Posterior cingulate gyrus (tissue), 11 donors: ENCODE measurements around the gene SPIB.

ENCODE experiments used
- DNase-seq, 10 donors: peaks; one replicate each; pipeline versions ENCODE4 v3.0.0 to v3.0.0-alpha.2; 2020 to 2021; ENCODE audit warnings: mixed read lengths in 3 of 10
- intact Hi-C: fragments of 100-400 bp; cut with DNase I; formaldehyde crosslinking; loops from one replicate; pipeline ENCODE4 v1.15.1; 2023

The SPIB gene

GRCh38 chr19:50416034-50416977, 2.4 kb upstream of the SPIB start:
- DNase-seq = no peak
- intact Hi-C loops = no loop called here

GRCh38 chr19:50417111-50418081, 1.3 kb upstream of the SPIB start:
- no peak for DNase-seq
- intact Hi-C loops = no loop called here

GRCh38 chr19:50419022-50419579, 363 bp downstream of the SPIB start:
- DNase-seq = no peak
- intact Hi-C loops = no loop called here

GRCh38 chr19:50419580-50420035, 870 bp downstream of the SPIB start:
- intact Hi-C loops = no loop called here
- no peak for DNase-seq

- no peak for DNase-seq
- intact Hi-C loops = no loop called here
These were observed 1.4 kb downstream of the SPIB start for GRCh38 chr19:50420127-50420526.

GRCh38 chr19:50420808-50421207, 2.1 kb downstream of the SPIB start:
- no peak for DNase-seq
- intact Hi-C loops = no loop called here

- intact Hi-C loops = no loop called here
- no peak for DNase-seq
These were observed 3.9 kb downstream of the SPIB start for GRCh38 chr19:50422397-50423278.

GRCh38 chr19:50423279-50424113, 4.8 kb downstream of the SPIB start:
- intact Hi-C loops = no loop called here
- DNase-seq = no peak

- DNase-seq = no peak
- intact Hi-C loops = no loop called here
These were observed 6.8 kb downstream of the SPIB start for GRCh38 chr19:50425581-50425980.

GRCh38 chr19:50427318-50427925, 8.7 kb downstream of the SPIB start:
- intact Hi-C loops = no loop called here
- DNase-seq = no peak

- DNase-seq = peak; percentile 55 to 97 (median 80)
- intact Hi-C loops = no loop called here
These were observed 9.3 kb downstream of the SPIB start for GRCh38 chr19:50427997-50428425.

GRCh38 chr19:50428772-50429463, 10.2 kb downstream of the SPIB start:
- intact Hi-C loops = no loop called here

GRCh38 chr19:50430888-50431342, 12.2 kb downstream of the SPIB start:
- intact Hi-C loops = no loop called here
- DNase-seq = no peak

More at GRCh38 chr19:50428772-50429463, 10.2 kb downstream of the SPIB start:
- peak in 1 of 10 donors; percentile 41 for DNase-seq

GRCh38 chr19:50431343-50432220, 12.8 kb downstream of the SPIB start:
- intact Hi-C loops = no loop called here
- peak; percentile 71 to 98 (median 89) for DNase-seq

GRCh38 chr19:50432221-50433028, 13.7 kb downstream of the SPIB start, which contains the start of gene MYBPC2:
MYBPC2 (plus strand) TSS chr19:50432892; CDS start chr19:50432954, 62 bp downstream.
- intact Hi-C loops = no loop called here
- peak in 1 of 10 donors; percentile 39 for DNase-seq
